Mesenchymal stem cell (in vitro differentiated cells and primary cell): Measurements from ENCODE around the gene SRSF3.
A peak's percentile ranks its signal among the peaks of the same experiment; 100 is the strongest.

Experiments used
- DNase-seq: peaks from one replicate; pipeline ENCODE4 v3.0.0-alpha.2; 2013
- H2AFZ ChIP-seq: one replicate; pipeline ENCODE4 v1.6.1; 2013; ENCODE audit warnings: low read depth, mild to moderate bottlenecking, control low read depth, inconsistent platforms, low read length, moderate library complexity
- H2AK5ac ChIP-seq: 2 replicates; pipeline ENCODE4 v1.6.1; 2013; ENCODE audit warnings: low read length, moderate library complexity, mild to moderate bottlenecking, inconsistent platforms; ENCODE audit not compliant: severe bottlenecking
- H2BK120ac ChIP-seq: one replicate; pipeline ENCODE4 v1.6.1; 2013; ENCODE audit warnings: low read depth, mild to moderate bottlenecking, inconsistent platforms, low read length, moderate library complexity
- H2BK12ac ChIP-seq, 2 experiments: one replicate each; pipeline ENCODE4 v1.6.1; 2013; ENCODE audit warnings: inconsistent platforms in 2 of 2, low read length in 2 of 2, mild to moderate bottlenecking in 2 of 2, moderate library complexity in 2 of 2, control low read depth in 1 of 2
- H2BK15ac ChIP-seq: one replicate; pipeline ENCODE4 v1.6.1; 2013; ENCODE audit warnings: mild to moderate bottlenecking, low read depth, inconsistent platforms; ENCODE audit not compliant: poor library complexity, severe bottlenecking
- H2BK5ac ChIP-seq: 2 replicates; pipeline ENCODE4 v1.6.1; 2013; ENCODE audit warnings: low read depth, mild to moderate bottlenecking, low read length, control low read depth, inconsistent platforms; ENCODE audit not compliant: poor library complexity, severe bottlenecking
- H3K14ac ChIP-seq, 2 experiments: one replicate each; pipeline ENCODE4 v1.6.1; 2013; ENCODE audit warnings: inconsistent platforms in 2 of 2, low read length in 2 of 2, control low read depth in 1 of 2, mild to moderate bottlenecking in 1 of 2, moderate library complexity in 1 of 2
- H3K18ac ChIP-seq, 2 experiments: one replicate each; pipeline ENCODE4 v1.6.1; 2013; ENCODE audit warnings: inconsistent platforms in 2 of 2, low read length in 2 of 2, control low read depth in 1 of 2, low read depth in 1 of 2, mild to moderate bottlenecking in 1 of 2
- H3K23ac ChIP-seq, 2 experiments: one replicate each; pipeline ENCODE4 v1.6.1; 2013; ENCODE audit warnings: inconsistent platforms in 2 of 2, low read length in 2 of 2, mild to moderate bottlenecking in 2 of 2, moderate library complexity in 2 of 2, control low read depth in 1 of 2
- H3K27ac ChIP-seq: 2 replicates; pipeline ENCODE4 v1.5.1; 2013; ENCODE audit warnings: mild to moderate bottlenecking, moderate library complexity, low read length, control low read depth, inconsistent platforms; ENCODE audit not compliant: poor library complexity, severe bottlenecking
- H3K27me3 ChIP-seq, 2 experiments: 2 replicates each; pipeline versions ENCODE4 v1.6.1 to v1.7.0; 2013; ENCODE audit warnings: low read length in 2 of 2, mild to moderate bottlenecking in 2 of 2, moderate library complexity in 2 of 2, control low read depth in 1 of 2, inconsistent platforms in 1 of 2; ENCODE audit not compliant: control insufficient read depth in 1 of 2, insufficient read depth in 1 of 2
- H3K36me3 ChIP-seq, 2 experiments: 2 replicates each; pipeline versions ENCODE4 v1.6.1 to v1.7.0; 2013; ENCODE audit warnings: low read length in 2 of 2, control low read depth in 1 of 2, inconsistent platforms in 1 of 2, low read depth in 1 of 2, mild to moderate bottlenecking in 1 of 2; ENCODE audit not compliant: insufficient read depth in 2 of 2, control insufficient read depth in 1 of 2
- H3K4ac ChIP-seq, 2 experiments: one replicate each; pipeline ENCODE4 v1.6.1; 2013; ENCODE audit warnings: inconsistent platforms in 2 of 2, low read length in 2 of 2, mild to moderate bottlenecking in 2 of 2, moderate library complexity in 2 of 2, control low read depth in 1 of 2, low read depth in 1 of 2
- H3K4me1 ChIP-seq: 2 replicates; pipeline ENCODE4 v1.6.1; 2013; ENCODE audit warnings: low read depth, low read length, control low read depth; ENCODE audit not compliant: control insufficient read depth, insufficient read depth
- H3K4me2 ChIP-seq: 2 replicates; pipeline ENCODE4 v1.6.1; 2013; ENCODE audit warnings: low read length, mild to moderate bottlenecking, inconsistent platforms; ENCODE audit not compliant: poor library complexity, severe bottlenecking
- H3K4me3 ChIP-seq, 2 experiments: 2 replicates each; pipeline versions ENCODE4 v1.5.1 to v1.7.0; 2013; ENCODE audit warnings: low read length in 2 of 2, mild to moderate bottlenecking in 2 of 2, control low read depth in 1 of 2, low read depth in 1 of 2; ENCODE audit not compliant: insufficient read depth in 1 of 2
- H3K79me1 ChIP-seq: replicated peaks from 2 replicates; pipeline ENCODE4 v1.6.1; 2013; ENCODE audit warnings: mild to moderate bottlenecking, control low read depth, low read length, inconsistent platforms; ENCODE audit not compliant: poor library complexity, severe bottlenecking
- H3K9ac ChIP-seq: 2 replicates; pipeline ENCODE4 v1.7.0; 2013; ENCODE audit warnings: mild to moderate bottlenecking, low read length, moderate library complexity
- H3K9me3 ChIP-seq: 2 replicates; pipeline ENCODE4 v1.7.0; 2013; ENCODE audit warnings: mild to moderate bottlenecking, low read length; ENCODE audit not compliant: control insufficient read depth
- H4K8ac ChIP-seq: one replicate; pipeline ENCODE4 v1.6.1; 2013; ENCODE audit warnings: inconsistent platforms, mild to moderate bottlenecking, low read length, moderate library complexity
- H4K91ac ChIP-seq: one replicate; pipeline ENCODE4 v1.6.1; 2013; ENCODE audit warnings: mild to moderate bottlenecking, low read length, inconsistent platforms
- WGBS: methylation state at CpG from one replicate; pipeline ENCODE4 v1.1.7; 2013; ENCODE audit warnings: mixed read lengths; 5-methylcytosine and 5-hydroxymethylcytosine counted together

Gene SRSF3

DNA sequence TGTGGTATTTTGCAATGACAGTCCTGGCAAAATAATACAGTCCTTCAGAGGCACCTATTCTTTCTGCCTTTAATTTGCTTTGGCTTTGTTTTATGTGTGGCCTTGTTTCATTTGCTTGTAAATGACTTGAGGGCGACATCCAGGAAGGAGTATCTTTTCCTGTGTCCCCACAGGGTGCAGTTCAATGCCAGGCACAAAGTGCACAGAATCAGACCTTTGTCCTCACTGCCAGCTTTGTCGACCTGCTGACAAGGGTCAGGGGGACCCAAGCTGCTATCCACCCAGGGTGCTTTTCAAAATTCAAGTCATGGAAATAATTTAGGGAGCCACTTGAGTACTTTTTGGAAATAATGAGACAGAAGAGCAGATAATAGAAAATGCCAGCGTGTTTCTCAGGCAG lies 47.4 kb downstream of the SRSF3 start:
- peaks cover 18% of the 10 kb centered on the region for H3K4me1 ChIP-seq
- H2BK15ac ChIP-seq: no peak overlapping the region
- H2BK5ac ChIP-seq: no peak overlapping the region
- no peak overlapping the region for H3K18ac ChIP-seq
- no peak for DNase-seq
- no peak overlapping the region for H2BK12ac ChIP-seq
- no peak overlapping the region for H4K91ac ChIP-seq
- no peak overlapping the region for H4K8ac ChIP-seq
- no peak overlapping the region for H2BK120ac ChIP-seq
- no peak overlapping the region for H2AFZ ChIP-seq
- no peak overlapping the region for H3K9ac ChIP-seq
- H3K23ac ChIP-seq: no peak overlapping the region
- H3K79me1 ChIP-seq: no peaks in the 10 kb centered on the region
- H3K14ac ChIP-seq: no peak overlapping the region
- H3K4me3 ChIP-seq: no peak overlapping the region
- H3K27ac ChIP-seq: no peak overlapping the region
- 85% methylated on average over 2 of the region's 3 CpGs for WGBS
- H2AK5ac ChIP-seq: no peak overlapping the region
- no peak overlapping the region for H3K4ac ChIP-seq
- H3K36me3 ChIP-seq: no peaks in the 10 kb centered on the region
- no peak overlapping the region for H3K4me2 ChIP-seq
- H3K9me3 ChIP-seq: no peaks in the 10 kb centered on the region
- no peaks in the 10 kb centered on the region for H3K27me3 ChIP-seq

DNA sequence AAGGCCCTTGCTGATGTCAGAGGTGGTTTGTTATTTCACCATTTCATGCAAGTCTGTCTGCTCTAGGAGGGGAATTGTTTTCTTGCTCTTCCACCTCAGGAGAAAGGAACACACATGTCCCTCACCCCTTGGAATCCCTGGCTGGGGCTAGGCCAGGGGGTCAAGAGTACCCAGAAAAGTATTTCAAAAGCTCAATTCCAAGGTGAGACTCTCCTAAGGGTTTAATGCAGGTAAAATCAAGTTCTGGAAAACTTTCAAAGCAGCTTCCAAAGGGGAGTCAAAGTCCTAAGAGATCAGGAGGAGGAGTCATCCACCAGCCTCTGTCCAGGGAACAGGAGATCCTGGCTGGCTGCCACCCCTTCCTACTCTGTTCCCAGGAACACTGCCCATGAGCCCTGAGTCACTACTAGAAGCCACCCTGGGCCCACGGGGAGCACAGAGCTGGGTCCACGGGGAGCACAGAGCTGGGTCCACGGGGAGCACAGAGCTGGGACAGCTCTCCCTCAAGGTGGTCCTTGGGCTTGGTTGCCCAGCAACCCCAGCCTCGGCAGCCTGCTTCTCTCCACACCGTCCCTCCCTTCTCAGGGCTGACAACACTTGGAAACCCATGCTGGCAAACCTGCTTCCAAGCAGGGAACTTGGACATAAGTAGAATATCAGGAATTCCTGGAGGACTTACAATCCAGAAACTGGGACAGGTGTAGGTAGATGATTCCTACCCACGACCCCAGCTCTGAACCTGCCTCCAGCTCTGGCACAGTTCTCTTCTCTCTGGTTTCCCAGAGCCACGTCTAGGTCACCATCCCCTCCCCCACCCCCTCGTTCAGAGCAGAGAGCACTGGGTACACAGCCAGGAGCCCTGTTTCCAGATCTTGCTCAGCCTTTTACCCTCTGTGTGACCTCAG lies 49.0 kb downstream of the SRSF3 start:
- Histone ChIP-seq H3K27ac (no peak overlapping the region), H3K4me1 (peaks cover 20% of the 10 kb centered on the region), H2AFZ (no peak overlapping the region), H3K18ac (peak overlapping the region in 1 of 2 experiments; percentile 37), H3K27me3 (peaks cover 0 to 5% of the 10 kb centered on the region in 2 experiments), H2BK12ac (peak overlapping the region; percentile 25 to 75), H2BK15ac (no peak overlapping the region), H2AK5ac (peak overlapping the region; percentile 79), H3K4me2 (no peak overlapping the region), H3K9me3 (no peaks in the 10 kb centered on the region), H4K91ac (peak overlapping the region; percentile 82), H3K23ac (no peak overlapping the region), H3K14ac (no peak overlapping the region), H3K9ac (peak overlapping the region; percentile 14), H2BK120ac (no peak overlapping the region), H3K4me3 (no peak overlapping the region), H3K79me1 (no peaks in the 10 kb centered on the region), H4K8ac (peak overlapping the region; percentile 77), H3K36me3 (no peaks in the 10 kb centered on the region), H3K4ac (no peak overlapping the region), H2BK5ac (no peak overlapping the region)
- WGBS: 67% methylated on average over 7 of the region's 8 CpGs
- peak; percentile 87 for DNase-seq

DNA sequence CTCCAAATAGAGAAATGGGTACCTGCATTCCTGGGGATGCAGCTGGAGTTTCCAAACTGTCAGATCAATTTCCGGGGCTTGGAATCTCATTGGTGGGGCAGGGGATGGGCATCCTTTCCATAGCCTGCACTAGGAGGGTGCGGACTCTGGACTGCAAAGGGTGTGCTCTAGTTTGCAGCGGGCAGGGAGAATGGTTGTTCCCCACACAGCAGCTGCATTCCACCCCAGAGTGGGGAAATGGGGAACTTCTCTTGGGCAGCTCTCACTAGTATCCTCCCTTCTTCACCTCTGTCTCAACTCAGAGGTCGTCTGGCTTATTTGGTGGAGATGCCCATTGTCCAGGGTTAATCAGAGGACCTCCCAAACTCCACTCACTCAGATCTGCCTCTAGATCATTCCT lies 49.8 kb downstream of the SRSF3 start:
- 98% methylated on average over 4 of the region's 4 CpGs for WGBS
- H3K27me3 ChIP-seq: peaks cover 0 to 5% of the 10 kb centered on the region in 2 experiments
- H3K4me1 ChIP-seq: peaks cover 20% of the 10 kb centered on the region
- H2BK15ac ChIP-seq: no peak overlapping the region
- no peak for DNase-seq
- H3K18ac ChIP-seq: peak overlapping the region in 1 of 2 experiments; percentile 11
- H3K79me1 ChIP-seq: no peaks in the 10 kb centered on the region
- H3K4me2 ChIP-seq: no peak overlapping the region
- H2BK12ac ChIP-seq: peak overlapping the region in 1 of 2 experiments; percentile 21
- H2BK5ac ChIP-seq: no peak overlapping the region
- peak overlapping the region; percentile 95 for H2AK5ac ChIP-seq
- H2BK120ac ChIP-seq: no peak overlapping the region
- H3K27ac ChIP-seq: peak overlapping the region; percentile 59
- no peak overlapping the region for H3K14ac ChIP-seq
- H3K36me3 ChIP-seq: no peaks in the 10 kb centered on the region
- H4K91ac ChIP-seq: peak overlapping the region; percentile 18
- H3K9ac ChIP-seq: peak overlapping the region; percentile 33
- no peak overlapping the region for H3K4me3 ChIP-seq
- H2AFZ ChIP-seq: no peak overlapping the region
- H3K9me3 ChIP-seq: no peaks in the 10 kb centered on the region
- no peak overlapping the region for H3K23ac ChIP-seq
- no peak overlapping the region for H4K8ac ChIP-seq
- H3K4ac ChIP-seq: no peak overlapping the region

DNA sequence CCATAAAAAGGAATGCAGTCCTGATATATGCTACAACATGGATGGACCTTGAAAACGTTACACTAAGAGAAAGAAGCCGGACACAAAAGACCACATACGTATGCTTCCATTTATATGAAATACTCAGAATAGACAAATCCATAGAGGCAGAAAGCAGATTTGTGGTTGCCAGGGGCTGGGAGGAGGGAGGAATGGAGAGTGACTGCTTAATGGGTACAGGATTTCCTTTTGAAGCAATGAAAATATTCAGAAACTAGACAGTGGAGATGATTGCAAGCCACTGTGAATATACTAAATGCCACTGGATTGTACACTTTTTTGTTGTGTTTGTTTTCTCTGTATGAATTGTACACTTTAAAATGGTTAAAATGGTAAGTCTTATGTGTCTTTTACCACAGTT lies 54.9 kb downstream of the SRSF3 start:
- Histone ChIP-seq H3K4me2 (no peak overlapping the region), H3K14ac (no peak overlapping the region), H4K8ac (no peak overlapping the region), H3K27ac (no peak overlapping the region), H3K9ac (no peak overlapping the region), H3K36me3 (no peaks in the 10 kb centered on the region), H3K27me3 (peaks cover 0 to 8% of the 10 kb centered on the region in 2 experiments), H3K9me3 (no peaks in the 10 kb centered on the region), H3K79me1 (no peaks in the 10 kb centered on the region), H4K91ac (no peak overlapping the region), H3K18ac (no peak overlapping the region), H2BK12ac (no peak overlapping the region), H3K4me1 (peaks cover 13% of the 10 kb centered on the region), H2AK5ac (no peak overlapping the region), H3K23ac (no peak overlapping the region), H3K4ac (no peak overlapping the region), H2BK5ac (no peak overlapping the region), H2AFZ (no peak overlapping the region), H2BK15ac (no peak overlapping the region), H3K4me3 (no peak overlapping the region), H2BK120ac (no peak overlapping the region)
- WGBS: 100% methylated on average over 1 of the region's 3 CpGs
- no peak for DNase-seq
